GM21619 (cell line): ENCODE measurements around the gene LPGAT1.
"Not testable (repeated sequence)": the region's sequence is repeated elsewhere in the genome, so short reads cannot be mapped to it uniquely, and the experiment has no call there.

Experiments
- ATAC-seq: cut with Tn5 transposase; IDR thresholded peaks from one replicate; pipeline ENCODE4 v1.9.1; 2021; ENCODE audit not compliant: unreplicated experiment

The LPGAT1 gene

DNA sequence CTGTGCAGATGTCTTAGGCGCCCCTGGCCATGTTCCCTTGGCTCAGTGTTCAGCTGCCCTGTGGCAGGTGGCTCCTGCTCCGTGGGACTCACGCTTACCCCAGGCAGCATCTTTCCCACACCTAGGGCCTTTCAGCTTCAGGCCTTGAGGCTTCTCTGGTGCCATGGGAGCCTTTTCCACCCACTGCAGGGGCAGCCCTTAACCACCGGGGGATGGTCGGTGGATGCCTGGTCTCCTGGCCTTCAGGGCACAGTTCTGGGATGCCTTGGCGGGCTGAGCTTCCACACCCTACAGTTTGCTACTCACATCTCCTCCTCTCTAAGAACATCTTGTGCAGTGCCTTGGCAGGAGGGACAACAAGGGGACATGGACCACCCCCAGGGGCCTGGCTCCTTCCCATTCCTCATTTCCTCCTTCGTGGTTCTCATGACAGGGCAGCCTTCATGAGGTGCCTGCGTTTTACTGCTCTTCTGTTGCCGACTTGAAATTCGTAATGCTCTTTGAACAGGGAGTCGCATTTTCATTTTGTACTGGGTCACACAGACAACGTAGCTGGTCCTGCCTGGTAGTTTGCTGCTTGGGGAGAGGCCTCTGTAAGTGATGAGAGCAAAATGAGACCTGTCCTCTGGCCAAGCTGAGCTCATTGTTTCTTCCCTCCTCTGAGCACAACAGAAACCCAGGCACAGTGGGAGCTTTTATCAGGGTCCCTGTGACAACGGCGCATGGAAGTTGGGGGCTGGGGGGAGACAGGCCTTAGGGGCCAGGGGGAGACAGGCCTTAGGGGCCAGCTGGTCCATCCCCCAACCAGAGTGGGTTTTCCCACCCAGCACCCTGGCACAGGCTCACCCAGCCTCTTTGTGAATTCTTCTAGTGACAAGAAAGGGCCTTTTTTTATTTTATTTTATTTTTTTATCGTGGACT, 93.2 kb downstream of the LPGAT1 start:
- no peak for ATAC-seq

GRCh38 chr1:211736351-211736915, 94.1 kb downstream of the LPGAT1 start:
- no peak for ATAC-seq

DNA sequence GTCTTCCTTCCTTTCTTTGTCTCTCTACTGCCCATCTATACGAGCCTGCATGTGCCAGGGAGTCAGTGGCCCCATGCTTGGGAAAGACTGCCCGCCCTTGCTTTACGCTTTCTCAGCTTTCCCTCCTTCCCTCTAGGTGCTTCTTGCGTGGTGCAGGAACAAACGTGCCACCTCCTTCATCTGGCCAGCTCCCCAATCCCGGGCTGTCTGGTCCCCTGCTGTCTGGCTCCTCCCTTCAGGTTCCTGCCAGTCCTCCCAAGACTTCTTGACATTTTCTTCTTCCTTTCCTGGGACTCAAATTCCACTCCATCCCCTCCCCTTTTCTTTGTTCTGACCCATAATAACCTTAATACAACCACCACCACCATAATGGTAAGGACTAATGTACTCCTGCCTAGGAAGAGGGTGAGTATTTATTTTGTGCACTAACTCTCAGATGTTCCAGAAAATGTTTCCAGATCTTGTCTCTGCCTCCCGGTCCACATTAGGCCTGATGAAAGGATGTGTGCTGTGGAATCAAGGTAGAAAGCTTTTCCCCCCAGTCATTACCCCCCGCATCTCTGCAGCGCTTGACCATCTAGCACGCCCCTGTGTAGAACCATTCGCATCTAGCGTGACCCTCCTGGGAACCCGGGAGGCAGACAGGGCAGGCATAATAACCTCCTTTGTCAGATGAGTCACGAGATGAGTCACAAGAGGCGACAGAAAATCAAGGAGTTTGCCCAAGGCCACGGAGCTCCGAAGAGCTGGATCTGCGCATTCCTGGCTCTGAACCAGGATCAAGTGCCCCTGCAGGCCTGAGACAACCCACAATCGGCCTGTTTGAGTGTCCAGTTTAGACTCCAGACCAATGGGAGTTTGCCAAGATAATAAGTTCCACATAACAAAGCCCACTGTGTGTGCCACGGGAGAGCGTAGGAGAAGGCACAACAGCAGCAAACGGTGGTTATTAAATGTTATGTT, 95.1 kb downstream of the LPGAT1 start:
- ATAC-seq = no peak

GRCh38 chr1:211734791-211735190, 95.8 kb downstream of the LPGAT1 start:
- no peak for ATAC-seq

- ATAC-seq = no peak
Observed at GRCh38 chr1:211734359-211734758, 96.2 kb downstream of the LPGAT1 start.

DNA sequence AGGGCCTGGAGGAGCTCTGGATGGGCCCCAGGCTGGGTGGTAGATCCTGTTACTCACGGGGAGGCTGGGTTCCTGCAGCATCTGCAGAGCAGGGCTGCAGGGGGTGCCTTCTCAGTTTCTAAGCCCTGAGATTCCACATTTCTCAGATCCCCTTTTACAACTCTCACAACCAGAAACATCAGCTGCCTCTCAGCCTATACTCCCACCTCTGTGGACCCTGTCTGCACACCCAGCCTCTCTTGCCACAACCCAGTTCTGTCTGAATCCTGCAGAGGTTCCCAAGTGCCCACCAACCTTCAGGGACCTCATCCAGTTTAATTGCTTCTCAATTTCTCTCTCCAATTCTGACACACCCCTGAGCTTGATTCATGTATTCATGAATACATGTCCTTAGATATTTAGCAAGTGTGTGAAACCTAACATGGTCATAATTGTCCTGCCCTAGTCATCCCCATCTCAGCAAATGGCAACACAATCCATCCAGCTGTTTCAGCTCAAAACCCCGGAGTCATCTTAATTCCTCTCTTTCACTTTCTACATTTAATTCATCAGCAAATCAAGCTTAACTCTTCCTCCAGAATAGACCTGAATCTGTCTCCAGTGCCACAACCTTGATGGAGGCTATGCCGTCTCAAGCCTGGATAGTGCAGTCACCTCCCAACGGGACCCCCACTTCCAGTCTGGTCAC, 98.1 kb downstream of the LPGAT1 start:
- peak; percentile 47 for ATAC-seq

- peak; percentile 13 for ATAC-seq
Observed at GRCh38 chr1:211731456-211732292, 98.9 kb downstream of the LPGAT1 start.

- no peak for ATAC-seq
Observed at GRCh38 chr1:211730347-211730746, 100.2 kb downstream of the LPGAT1 start.

- ATAC-seq = no peak
Observed at GRCh38 chr1:211729238-211729637, 101.3 kb downstream of the LPGAT1 start.

DNA sequence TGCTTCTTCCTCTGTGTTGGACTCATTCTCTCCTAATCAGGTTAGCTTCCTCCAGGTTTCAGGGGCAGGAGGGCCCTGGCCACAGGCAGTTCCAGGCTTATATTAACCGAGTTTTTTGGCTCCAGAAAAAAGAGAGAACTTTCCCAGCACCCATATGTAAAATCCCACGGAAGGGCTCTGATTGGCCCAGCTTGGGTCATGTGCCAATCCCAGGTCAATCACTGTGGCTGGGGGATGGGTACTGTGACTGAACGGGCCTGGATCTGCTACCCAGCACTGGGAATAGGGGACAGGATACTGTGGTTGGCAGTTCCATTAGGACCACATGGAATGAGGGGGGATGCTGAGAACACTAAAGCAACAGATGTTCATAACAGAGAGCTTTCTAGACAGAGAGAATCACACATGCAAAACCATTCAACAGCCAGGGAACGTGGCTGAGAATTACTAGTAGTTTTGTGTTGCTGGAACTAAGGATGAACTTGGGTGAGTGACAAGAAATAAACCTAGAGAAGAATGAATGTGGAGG, 104.0 kb downstream of the LPGAT1 start:
- no peak for ATAC-seq

DNA sequence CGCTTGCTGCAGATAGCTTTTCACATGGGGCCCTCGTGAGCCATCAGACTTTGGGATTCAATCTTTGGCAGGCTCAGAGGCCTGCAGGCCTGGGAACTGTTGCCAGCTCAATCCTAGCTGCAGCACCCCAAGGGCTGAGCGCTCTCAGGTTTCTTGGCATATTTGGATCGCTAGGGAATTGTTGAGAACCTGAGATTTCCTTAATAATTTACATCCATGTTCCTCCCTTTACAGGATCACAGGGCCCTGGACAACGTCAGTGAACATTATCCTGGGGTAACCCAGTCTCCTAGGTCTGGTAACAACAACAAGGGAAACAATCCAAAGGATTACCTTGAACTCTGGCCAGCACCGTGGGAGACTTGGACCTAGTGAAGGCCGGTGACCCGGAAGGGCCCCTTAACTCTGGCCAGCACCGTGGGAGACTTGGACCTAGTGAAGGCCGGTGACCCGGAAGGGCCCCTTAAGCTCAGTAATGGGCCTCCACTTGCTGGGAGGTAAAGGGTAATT, 105.8 kb downstream of the LPGAT1 start:
- ATAC-seq = no peak

DNA sequence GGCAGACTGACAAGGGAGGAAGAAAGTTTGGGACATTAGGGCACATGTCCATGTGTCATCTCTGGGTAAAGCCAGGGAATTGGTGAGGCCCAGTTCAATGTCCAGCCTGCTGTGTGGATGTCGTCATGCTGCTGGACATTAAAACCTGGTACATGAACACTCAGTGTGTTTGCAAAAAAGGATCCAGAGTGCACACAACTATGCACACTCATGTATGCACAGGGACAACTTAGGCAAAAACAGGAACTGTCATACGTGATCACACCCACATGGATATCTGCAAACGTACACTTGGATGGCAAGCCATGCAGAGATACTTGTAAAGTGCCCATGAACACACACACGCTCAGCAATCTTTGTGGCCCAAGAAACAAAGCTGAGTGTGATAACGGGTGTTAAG, 107.3 kb downstream of the LPGAT1 start:
- no peak for ATAC-seq

GRCh38 chr1:211722277-211723175, 108.0 kb downstream of the LPGAT1 start:
- ATAC-seq = no peak

GRCh38 chr1:211716555-211716954, 114.0 kb downstream of the LPGAT1 start:
- ATAC-seq = not testable (repeated sequence)

- ATAC-seq = no peak
Observed at GRCh38 chr1:211715971-211716370, 114.6 kb downstream of the LPGAT1 start.

DNA sequence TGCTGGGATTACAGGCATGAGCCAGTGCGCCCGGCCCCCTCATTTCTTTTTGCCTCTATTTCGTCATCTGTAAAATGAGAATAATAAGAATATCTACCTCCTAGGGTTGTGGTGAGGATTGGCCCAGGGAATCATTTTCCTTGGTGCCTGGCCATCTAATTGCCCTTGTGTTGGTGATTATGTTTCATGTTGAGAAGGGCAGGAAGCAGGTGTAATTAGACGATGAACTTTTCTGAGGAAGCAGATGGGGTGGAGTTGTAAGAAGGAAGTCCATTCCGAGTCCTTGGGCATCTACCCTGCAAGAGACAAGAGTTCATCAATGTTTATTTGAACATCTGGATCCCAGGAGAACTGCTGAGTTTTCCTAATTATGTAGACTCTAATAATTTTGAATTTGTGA, 116.4 kb downstream of the LPGAT1 start:
- ATAC-seq = no peak

DNA sequence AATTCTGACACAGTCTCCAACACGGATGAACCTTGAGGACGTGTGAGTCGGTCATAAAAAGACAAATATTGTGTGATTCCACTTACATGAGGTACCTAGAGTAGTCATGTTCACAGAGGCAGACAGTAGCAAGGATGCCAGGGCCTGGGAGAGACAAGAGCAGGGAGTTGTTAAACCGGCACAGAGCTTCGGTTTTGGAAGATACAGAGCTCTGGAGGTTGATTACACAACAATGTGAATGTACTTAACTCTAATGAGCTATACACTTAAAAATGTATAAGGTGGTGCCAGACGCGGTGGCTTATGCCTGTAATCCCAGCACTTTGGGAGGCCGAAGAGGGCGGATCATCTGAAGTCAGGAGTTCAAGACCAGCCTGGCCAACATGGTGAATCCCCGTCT, 117.3 kb downstream of the LPGAT1 start:
- no peak for ATAC-seq

GRCh38 chr1:211711315-211711705, 119.3 kb downstream of the LPGAT1 start:
- ATAC-seq = no peak
